Thoracic aorta (tissue), 2 donors: ENCODE measurements around the gene SLC25A36. TPM values are rescaled to one million over a fixed set of nuclear protein-coding genes. Genes with fewer than 3 reads are reported as not detected.

Experiments
- ATAC-seq: fragments of 150-250 bp; one replicate; pipeline ENCODE4 v1.8.0; 2017; ENCODE audit warnings: low read depth; ENCODE audit not compliant: insufficient number of reproducible peaks, low FRiP score
- DNase-seq: peaks from one replicate; pipeline ENCODE4 v3.0.0-alpha.2; 2020; ENCODE audit warnings: low spot score
- H3K27ac ChIP-seq, 2 donors: fragments of 200-600 bp; sonication (generic); 1 replicate in 1 of 2; 2 replicates in 1 of 2; pipeline ENCODE4 v1.5.1; 2016; ENCODE audit warnings: mild to moderate bottlenecking in 2 of 2, moderate library complexity in 2 of 2
- H3K27me3 ChIP-seq: fragments of 200-600 bp; sonication (generic); replicated peaks from 2 replicates; pipeline ENCODE4 v1.6.0; 2016; ENCODE audit warnings: mild to moderate bottlenecking; ENCODE audit not compliant: insufficient read depth
- H3K36me3 ChIP-seq: fragments of 200-600 bp; sonication (generic); one replicate; pipeline ENCODE4 v1.5.1; 2016
- H3K4me1 ChIP-seq, 2 donors: fragments of 200-600 bp; sonication (generic); 1 replicate in 1 of 2; 2 replicates in 1 of 2; pipeline versions ENCODE4 v1.5.1 to v1.6.0; 2016; ENCODE audit warnings: low read depth in 2 of 2, mild to moderate bottlenecking in 1 of 2; ENCODE audit not compliant: control insufficient read depth in 1 of 2
- H3K4me3 ChIP-seq: fragments of 200-600 bp; sonication (generic); 2 replicates; pipeline ENCODE4 v1.5.1; 2016; ENCODE audit warnings: mild to moderate bottlenecking
- H3K9me3 ChIP-seq: fragments of 200-600 bp; sonication (generic); 2 replicates; pipeline ENCODE4 v1.5.1; 2016
- total RNA-seq, 2 donors: library from RNA; depleted of rRNA; stranded (reverse); fragments of >200 nt; gene quantifications; one replicate each; pipeline versions ENCODE4 v1.1.0 to v1.2.3, GENCODE V29; 2016
- TF ChIP-seq, protein P1 (sequence below): fragments of 200-600 bp; sonication (generic); IDR thresholded peaks from one replicate; pipeline ENCODE4 v1.5.1; 2019; ENCODE audit warnings: antibody characterized with exemption

Gene SLC25A36
- total RNA-seq, 2 donors from 2014 or later, result 56.7 to 149 TPM

DNA sequence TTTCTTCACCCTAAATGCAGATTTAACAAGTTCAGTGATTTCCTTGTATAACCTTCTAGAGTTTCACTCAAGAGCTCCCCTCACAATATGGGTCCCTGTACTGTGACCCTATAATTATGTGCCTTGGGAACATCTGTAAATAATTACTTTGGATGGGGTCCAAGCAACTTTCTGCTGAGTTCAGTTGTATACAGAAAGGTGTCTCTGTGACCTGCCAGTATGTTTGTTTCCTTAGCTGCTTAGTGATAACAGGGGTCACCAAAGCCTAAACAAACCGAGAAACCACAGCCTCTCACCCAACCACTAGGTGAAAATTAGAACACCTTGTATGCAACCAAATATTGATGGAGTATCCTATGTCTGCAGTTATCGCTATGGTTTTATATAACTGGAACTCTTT, 29.8 kb upstream of the SLC25A36 start:
- Histone ChIP-seq H3K4me1 (no peaks in the 10 kb centered on the region), H3K4me3 (no peak overlapping the region), H3K27me3 (no peaks in the 10 kb centered on the region), H3K27ac (no peak overlapping the region), H3K36me3 (no peaks in the 10 kb centered on the region), H3K9me3 (no peaks in the 10 kb centered on the region)
- TF ChIP-seq, protein P1, sequence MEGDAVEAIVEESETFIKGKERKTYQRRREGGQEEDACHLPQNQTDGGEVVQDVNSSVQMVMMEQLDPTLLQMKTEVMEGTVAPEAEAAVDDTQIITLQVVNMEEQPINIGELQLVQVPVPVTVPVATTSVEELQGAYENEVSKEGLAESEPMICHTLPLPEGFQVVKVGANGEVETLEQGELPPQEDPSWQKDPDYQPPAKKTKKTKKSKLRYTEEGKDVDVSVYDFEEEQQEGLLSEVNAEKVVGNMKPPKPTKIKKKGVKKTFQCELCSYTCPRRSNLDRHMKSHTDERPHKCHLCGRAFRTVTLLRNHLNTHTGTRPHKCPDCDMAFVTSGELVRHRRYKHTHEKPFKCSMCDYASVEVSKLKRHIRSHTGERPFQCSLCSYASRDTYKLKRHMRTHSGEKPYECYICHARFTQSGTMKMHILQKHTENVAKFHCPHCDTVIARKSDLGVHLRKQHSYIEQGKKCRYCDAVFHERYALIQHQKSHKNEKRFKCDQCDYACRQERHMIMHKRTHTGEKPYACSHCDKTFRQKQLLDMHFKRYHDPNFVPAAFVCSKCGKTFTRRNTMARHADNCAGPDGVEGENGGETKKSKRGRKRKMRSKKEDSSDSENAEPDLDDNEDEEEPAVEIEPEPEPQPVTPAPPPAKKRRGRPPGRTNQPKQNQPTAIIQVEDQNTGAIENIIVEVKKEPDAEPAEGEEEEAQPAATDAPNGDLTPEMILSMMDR, result no peak
- ATAC-seq (no peak), DNase-seq (no peak)

DNA sequence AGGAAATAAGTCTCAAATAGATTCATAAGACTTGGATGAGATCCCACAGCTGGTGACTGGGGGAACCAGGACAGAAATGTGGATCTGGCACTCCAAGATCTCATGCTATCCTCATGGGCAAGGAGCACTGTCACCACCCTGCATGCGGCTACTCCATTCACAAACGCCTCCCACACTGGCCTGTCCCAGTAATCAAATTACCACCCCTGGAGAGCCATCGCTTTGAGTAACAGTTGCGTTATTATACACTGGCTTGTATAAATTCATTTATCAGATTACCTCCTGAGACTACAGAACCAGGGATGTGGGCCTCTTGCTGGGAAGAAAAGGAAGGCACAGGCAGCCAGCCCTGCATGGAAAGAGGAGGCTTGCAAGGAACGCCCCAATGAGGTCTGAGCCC, 27.9 kb upstream of the SLC25A36 start:
- H3K36me3 ChIP-seq, result no peaks in the 10 kb centered on the region
- ATAC-seq, result no peak
- no peaks in the 10 kb centered on the region for H3K27me3 ChIP-seq
- H3K9me3 ChIP-seq, result no peaks in the 10 kb centered on the region
- TF ChIP-seq, protein P1, result no peak
- no peak overlapping the region for H3K27ac ChIP-seq
- no peak for DNase-seq
- no peak overlapping the region for H3K4me3 ChIP-seq
- no peaks in the 10 kb centered on the region for H3K4me1 ChIP-seq

DNA sequence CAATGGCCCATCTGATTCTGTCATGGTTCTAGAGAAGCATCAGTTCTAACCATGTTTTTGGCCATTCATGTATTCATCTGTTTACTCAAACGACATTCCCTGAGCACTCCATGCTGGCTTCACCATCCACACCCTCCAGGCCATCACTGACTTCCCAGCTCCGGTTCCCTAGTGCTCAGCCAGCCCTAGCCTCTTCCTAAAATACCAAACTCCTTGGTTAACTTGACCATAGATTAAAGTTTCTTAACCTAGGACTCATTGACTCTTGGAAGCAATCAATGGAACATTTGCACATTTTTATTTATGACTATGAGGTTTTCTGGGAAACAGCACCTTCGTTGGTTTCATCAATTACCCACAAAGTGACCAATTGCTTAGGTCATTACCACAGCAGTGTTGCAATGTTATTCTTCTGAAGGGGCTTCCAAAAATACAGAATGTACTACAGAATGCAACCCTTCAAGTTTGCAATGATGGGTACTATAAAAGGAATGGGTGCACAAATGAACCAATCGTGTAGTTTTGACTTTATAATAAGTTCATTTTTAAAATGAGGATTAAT, 27.2 kb upstream of the SLC25A36 start:
- Histone ChIP-seq H3K4me3 (no peak overlapping the region), H3K27me3 (no peaks in the 10 kb centered on the region), H3K36me3 (no peaks in the 10 kb centered on the region), H3K4me1 (no peaks in the 10 kb centered on the region), H3K9me3 (no peaks in the 10 kb centered on the region), H3K27ac (no peak overlapping the region)
- TF ChIP-seq, protein P1, result no peak
- ATAC-seq (no peak), DNase-seq (no peak)

- Histone ChIP-seq H3K9me3 (no peaks in the 10 kb centered on the region), H3K4me1 (no peaks in the 10 kb centered on the region), H3K27ac (no peak overlapping the region), H3K27me3 (no peaks in the 10 kb centered on the region), H3K4me3 (no peak overlapping the region), H3K36me3 (no peaks in the 10 kb centered on the region)
- TF ChIP-seq, protein P1, result no peak
- DNase-seq (no peak), ATAC-seq (no peak)
Measured at GRCh38 chr3:140916603-140917002, 25.0 kb upstream of the SLC25A36 start.

DNA sequence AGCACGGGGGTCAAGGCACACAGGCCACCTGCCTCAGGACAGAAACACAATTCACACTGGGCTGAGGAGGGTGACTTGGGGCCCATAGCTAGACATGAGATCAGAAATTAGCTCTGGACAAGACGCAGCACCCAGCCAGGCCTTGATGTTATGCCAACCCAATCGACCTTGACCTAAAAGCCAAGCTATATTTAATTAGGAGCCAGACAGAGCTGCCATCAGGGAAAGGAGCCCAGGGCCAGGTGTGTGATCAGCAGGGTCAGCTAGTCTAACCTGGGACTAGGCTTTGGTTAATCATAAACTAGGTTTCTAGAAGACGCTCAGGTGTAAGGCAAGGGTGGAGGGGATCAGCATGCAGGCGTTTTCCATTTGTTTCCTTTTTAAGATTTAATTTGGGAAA, 23.9 kb upstream of the SLC25A36 start:
- Histone ChIP-seq H3K9me3 (no peaks in the 10 kb centered on the region), H3K36me3 (no peaks in the 10 kb centered on the region), H3K27ac (no peak overlapping the region), H3K4me3 (no peak overlapping the region), H3K4me1 (no peaks in the 10 kb centered on the region), H3K27me3 (no peaks in the 10 kb centered on the region)
- DNase-seq, result no peak
- ATAC-seq, result no peak
- TF ChIP-seq, protein P1, result no peak
